ENCODE data around the gene XPO6.

XPO6 gene

GRCh38 chr16:28200661-28201060 lies 11.1 kb downstream of the XPO6 start:
- TF ChIP-seq CTCF (IDR thresholded peaks at IDR 0.05) (no peak), ZFX (IDR thresholded peaks at IDR 0.05; ENCODE audit: borderline replicate concordance) (no peak)
- no peak overlapping the region for H3K27ac ChIP-seq

GRCh38 chr16:28196387-28196987 lies 15.3 kb downstream of the XPO6 start:
- no peak overlapping the region for H3K27ac ChIP-seq
- no peak for TF ChIP-seq ZFX (IDR thresholded peaks at IDR 0.05; ENCODE audit: borderline replicate concordance)
- TF ChIP-seq CTCF (IDR thresholded peaks at IDR 0.05) = no peak

GRCh38 chr16:28195859-28196258 lies 15.9 kb downstream of the XPO6 start:
- no peak overlapping the region for H3K27ac ChIP-seq
- TF ChIP-seq ZFX (IDR thresholded peaks at IDR 0.05; ENCODE audit: borderline replicate concordance) (no peak), CTCF (IDR thresholded peaks at IDR 0.05) (no peak)

- H3K27ac ChIP-seq = no peak overlapping the region
- no peak for TF ChIP-seq ZFX (IDR thresholded peaks at IDR 0.05; ENCODE audit: borderline replicate concordance)
- no peak for TF ChIP-seq CTCF (IDR thresholded peaks at IDR 0.05)
Measured at GRCh38 chr16:28193530-28194423, 18.0 kb downstream of the XPO6 start.

GRCh38 chr16:28192806-28193529 lies 18.8 kb downstream of the XPO6 start:
- H3K27ac ChIP-seq = no peak overlapping the region
- TF ChIP-seq CTCF (IDR thresholded peaks at IDR 0.05) (no peak), ZFX (IDR thresholded peaks at IDR 0.05; ENCODE audit: borderline replicate concordance) (no peak)

GRCh38 chr16:28191364-28191960 lies 20.3 kb downstream of the XPO6 start:
- H3K27ac ChIP-seq = no peak overlapping the region
- TF ChIP-seq ZFX (IDR thresholded peaks at IDR 0.05; ENCODE audit: borderline replicate concordance) = no peak
- TF ChIP-seq CTCF (IDR thresholded peaks at IDR 0.05) = no peak

Data from 22Rv1 (cell line).